Measurements from ENCODE around the gene PHACTR1.
A peak's percentile ranks its signal among the peaks of the same experiment; 100 is the strongest.
"Not testable (repeated sequence)": the region's sequence is repeated elsewhere in the genome, so short reads cannot be mapped to it uniquely, and the experiment has no call there.

Gene PHACTR1

DNA sequence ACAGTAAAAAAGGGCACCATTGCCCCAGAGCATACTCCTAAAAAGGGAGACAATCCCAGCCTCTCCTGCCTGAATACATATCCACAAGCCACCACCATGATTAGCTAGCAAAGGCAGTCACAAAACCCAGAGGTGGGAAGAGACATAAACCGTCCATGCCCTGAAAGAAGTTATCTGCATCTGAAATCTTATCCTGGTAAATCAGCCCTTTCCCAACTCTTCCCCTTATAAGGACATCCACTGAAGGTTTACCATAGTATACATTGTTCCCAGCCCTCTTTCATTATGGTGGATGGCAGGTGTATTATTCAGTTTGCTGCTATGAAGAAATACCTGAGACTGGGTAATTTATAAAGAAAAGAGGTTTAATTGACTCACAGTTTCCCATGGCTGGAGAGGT is 516.5 kb downstream of the PHACTR1 start:
- FAIRE-seq: no peak
- no peak for DNase-seq (ENCODE audit: low spot score)

DNA sequence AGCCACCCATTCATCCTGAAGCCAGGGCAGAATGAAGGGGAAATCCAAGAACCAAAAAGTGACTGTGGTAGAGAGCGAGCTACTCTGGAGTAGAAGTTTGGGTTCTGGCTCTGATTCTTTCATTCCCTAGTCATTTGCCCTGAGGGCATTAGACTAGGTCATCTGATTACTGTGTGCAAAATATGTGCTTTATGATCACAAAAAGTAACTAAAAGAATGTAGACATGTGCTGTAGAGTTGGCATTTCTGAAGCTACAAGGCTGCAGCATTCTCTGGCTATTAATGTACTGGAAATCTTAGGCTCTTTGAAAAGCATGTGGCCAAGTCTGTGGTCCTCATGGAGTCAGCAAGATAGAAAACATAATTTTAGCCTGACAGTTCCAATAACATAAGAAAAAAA is 517.6 kb downstream of the PHACTR1 start:
- no peak for FAIRE-seq
- no peak for DNase-seq (ENCODE audit: low spot score)

DNA sequence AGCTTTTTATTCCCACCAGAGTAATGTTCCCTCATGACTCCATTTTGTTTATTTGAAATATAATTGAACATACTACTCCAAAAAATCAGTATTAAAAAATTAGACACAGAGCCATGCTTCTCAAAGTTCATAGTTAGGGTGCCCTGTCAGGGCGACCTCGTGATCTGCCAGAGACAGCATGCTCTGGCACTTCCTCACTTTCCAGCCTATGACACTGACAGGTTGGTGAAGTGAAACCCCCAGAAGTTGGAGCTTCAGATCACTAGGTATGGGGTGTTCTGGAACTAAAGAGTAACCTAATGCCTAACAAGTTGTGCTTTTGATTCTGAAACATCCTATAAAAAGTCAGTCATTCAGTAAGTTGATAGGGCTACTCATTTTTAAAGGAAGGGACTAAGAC is 518.8 kb downstream of the PHACTR1 start:
- DNase-seq (ENCODE audit: low spot score) (no peak), FAIRE-seq (no peak)

DNA sequence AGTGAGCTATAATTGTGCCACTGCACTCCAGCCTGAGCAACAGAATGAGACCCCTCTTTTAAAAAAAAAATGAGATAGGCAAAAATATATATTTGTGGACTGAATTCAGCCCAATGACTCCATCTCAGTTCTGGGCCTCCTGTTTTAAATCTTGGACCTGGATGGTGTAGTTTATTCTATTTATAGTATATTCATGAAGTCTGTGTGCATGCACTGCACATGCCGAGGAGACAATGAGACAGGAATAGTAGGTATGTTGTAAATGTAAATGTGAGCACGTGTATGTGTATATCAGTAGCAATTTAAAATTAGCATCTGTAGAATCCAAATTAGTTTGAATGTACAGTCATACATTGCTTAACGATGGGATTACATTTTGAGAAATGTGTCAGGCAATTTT is 520.8 kb downstream of the PHACTR1 start:
- no peak for FAIRE-seq
- no peak for DNase-seq (ENCODE audit: low spot score)

DNA sequence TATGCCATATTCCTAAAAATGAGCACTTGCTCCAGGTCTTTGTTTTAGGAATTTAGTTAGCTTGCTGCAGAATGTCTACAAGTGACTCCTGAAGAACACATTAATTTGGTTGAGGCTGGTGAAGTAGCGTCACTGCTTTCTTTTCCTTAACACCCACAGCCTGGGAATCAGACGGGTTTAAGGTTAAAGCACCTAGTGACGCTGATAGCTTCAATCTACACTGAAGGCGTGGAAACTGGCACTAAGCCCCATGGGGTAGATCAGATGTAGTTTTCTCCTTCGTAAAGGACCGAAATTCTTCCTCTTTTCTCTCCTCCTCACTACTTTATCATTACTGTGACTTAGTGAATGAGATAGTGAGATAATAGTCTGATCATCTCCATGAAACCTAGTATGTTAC is 521.5 kb downstream of the PHACTR1 start:
- FAIRE-seq (no peak), DNase-seq (ENCODE audit: low spot score) (no peak)

DNA sequence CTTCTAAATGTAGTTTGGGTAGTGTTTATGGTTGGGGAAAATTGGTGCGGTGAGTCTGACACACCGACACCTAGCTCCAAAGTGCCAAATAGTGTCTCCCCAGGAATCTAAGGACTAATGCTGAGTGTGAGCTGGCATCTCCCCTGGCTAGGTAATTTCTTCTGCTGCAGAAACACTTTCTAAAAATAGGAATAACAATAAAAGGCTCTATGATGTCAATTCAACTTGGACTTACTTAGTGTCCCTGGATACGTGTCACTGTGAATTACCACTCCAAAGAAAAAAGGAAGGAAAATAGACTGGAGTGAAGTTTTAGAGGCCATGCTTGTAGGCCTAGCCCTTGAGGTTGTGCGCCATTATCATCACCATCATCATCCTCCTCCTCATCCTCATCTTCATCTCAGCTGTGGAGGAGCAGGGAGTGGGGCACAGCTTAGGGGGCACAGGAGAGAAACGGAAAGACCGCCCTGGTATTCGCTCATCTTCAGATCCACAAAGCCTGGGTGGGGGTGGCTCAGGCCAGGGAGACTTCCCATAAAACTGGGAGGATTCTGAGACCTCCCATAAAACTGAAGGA is 522.2 kb downstream of the PHACTR1 start:
- DNase-seq (ENCODE audit: low spot score) (no peak), FAIRE-seq (no peak)

DNA sequence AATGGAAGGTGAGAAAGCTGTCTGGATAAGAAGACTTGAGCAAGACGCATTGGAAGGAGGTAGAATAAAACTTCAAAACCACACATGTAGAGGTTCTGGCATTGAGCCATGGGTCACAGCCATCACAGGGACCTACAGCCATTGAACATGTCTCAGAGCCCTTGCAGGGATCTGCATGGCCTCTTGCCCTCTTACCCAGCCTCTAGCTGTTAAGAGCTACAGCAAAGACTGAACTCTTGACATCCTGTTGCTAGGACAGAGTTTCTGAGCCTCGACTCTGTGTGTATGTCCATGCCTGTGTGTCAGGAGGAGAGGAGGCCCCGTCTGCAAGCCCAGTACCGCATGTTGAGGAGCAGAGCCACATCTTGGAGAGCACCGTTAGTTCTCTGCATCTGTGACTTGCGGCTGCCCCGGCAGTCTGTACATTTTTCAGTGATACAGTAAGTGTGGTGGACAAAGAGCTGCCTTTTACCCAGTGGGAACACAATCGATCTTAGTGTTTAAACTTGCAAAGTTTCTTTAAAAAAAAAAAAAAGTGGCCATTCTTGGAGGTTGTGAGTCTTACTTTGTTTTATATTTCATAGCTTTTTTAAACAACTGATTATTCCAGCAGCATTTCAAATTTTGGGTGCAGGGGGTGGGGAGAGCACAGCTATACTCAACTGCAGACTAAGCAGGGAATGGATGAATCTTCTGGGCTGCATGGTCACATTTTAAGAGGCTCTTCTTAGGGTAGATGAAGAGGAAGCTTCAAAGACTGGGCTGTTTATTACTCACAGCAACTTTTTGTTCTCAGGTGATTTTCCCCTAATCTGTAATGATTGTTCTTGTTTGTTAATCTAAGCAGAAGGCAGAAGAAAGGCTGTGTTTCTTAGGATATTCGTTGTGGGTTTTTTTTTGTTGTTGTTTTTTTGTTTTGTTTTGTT is 523.2 kb downstream of the PHACTR1 start:
- FAIRE-seq (no peak), DNase-seq (ENCODE audit: low spot score) (no peak)

DNA sequence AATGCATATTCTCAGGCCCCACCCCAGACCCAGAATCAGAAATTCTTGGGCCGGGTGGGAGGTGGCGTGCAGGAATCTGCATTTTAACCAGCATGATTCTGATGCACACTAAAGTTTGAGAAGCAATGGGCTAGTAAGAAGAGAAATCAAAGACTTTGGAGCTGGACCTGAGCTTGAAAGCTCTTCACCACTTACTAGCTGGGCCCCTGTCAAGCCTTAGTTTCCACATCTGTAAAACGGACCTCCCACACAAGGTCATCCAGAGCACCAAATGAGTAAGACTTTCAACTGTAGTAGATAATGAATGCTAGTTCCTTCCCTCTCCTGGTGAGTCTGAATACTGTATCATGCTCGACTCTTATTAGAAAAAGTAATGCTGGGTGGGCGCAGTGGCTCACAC is 524.8 kb downstream of the PHACTR1 start:
- no peak for DNase-seq (ENCODE audit: low spot score)
- FAIRE-seq: no peak

DNA sequence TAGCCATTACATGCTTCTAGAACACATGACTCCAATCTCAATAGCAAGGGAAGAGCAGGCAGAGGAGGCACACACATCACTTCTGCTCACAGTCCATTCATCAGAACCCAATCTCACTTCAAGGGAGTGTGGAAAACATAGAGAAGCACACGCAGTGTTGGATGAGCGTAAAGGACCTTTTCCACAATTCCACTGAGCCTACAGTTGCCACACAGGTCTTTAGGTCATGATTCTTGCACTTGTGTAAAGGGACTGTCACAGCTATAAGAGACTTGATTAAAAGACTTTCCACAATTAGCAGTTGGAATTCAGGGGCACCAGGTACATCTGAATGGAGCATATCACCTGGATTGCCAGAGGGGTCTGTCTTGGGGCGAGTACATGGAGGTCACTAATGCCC is 525.6 kb downstream of the PHACTR1 start:
- no peak for FAIRE-seq

DNA sequence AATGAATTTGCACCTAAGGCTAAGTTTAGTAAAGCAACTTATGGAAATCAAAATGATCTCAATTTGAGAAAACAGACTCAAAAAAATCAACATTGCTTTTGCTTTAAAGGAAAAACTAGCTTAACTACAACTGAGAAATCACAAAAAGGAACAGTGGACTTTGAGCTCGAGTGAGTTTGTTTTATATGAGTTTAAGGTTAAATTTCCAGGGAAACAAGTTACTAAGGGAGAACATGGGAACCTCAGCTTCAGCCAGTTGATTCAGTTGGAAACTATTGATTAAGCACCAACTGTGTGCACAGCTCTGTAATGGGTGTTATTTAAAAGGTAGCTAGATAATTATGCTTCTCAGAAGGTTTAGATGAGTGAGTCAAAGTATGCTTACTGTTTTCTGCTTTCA is 526.0 kb downstream of the PHACTR1 start:
- FAIRE-seq (no peak), DNase-seq (ENCODE audit: low spot score) (no peak)

More for the DNA sequence above, 525.6 kb downstream of the PHACTR1 start:
- DNase-seq (ENCODE audit: low spot score): no peak

DNA sequence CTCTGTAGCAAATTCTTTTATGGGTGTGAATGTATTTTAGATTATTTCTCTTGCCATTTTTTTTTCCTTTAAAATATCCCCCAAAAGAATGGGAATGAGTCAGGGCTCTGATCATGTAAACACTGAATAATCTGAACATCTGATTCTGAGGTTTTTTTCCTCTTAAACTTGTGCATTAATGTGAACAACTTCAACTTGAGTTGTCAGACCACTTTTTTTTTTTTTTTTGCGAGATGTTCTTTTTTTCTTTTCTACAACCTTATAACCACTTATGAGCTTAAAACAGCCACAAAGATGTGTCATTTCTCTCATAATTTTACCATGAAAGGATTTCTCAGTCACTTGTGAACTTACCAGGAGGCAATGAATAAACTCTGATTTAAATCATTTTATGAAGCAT is 526.5 kb downstream of the PHACTR1 start:
- no peak for FAIRE-seq
- DNase-seq (ENCODE audit: low spot score): no peak

DNA sequence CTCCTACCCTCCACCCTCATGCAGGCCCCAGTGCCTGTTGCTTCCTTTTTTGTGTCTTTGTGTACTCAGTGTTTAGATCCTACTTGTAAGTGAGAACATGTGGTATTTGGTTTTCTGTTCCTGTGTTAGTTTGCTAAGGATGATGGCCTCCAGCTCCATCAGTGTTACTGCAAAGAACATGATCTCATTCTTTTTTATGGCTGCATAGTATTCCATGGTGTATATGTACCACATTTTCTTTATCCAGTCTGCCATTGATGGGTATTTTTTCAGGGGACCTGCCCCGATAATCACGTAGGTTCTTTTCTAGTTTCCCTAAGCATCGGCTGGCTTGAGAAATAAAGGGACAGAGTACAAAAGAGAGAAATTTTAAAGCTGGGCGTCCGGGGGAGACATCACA is 527.2 kb downstream of the PHACTR1 start:
- DNase-seq (ENCODE audit: low spot score); FAIRE-seq: not testable (repeated sequence)

DNA sequence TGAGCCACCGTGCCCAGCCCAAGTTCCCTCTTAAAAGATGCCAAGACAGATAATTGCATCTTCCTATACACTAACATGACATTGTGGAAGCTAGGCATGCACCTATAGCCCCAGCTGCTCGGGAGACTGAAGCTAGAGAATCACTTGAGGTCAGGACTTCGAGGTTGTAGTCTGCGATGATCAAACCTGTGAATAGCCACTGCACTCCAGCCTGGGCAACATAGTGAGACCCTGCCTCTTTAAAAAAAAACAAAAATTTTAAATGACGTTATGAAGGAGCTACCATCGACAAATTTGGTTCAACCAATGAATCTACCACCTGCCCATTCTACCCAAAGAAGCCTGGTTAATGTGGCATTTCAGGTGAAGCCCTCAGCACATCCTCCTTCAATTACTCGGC is 531.1 kb downstream of the PHACTR1 start:
- DNase-seq (ENCODE audit: low spot score) (no peak), FAIRE-seq (no peak)

DNA sequence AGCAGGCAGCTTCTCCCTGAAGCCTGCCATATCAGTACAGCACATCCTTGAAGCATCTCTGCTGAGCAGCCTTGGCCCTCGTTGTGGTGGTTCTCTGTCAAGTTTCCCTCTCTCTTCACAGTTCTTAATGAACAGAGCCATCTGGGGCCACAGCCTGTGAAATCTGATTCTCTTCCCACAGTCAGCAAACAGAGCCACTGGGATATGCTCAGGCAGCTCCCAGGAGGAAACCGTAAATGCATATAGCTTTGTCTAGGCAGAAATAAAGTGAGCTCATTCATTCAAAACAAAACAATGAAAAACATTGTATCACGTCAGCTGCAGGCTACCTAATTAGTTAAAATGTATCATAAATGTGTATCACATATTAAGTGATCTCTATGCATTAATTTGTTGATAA is 531.5 kb downstream of the PHACTR1 start:
- FAIRE-seq: no peak

DNA sequence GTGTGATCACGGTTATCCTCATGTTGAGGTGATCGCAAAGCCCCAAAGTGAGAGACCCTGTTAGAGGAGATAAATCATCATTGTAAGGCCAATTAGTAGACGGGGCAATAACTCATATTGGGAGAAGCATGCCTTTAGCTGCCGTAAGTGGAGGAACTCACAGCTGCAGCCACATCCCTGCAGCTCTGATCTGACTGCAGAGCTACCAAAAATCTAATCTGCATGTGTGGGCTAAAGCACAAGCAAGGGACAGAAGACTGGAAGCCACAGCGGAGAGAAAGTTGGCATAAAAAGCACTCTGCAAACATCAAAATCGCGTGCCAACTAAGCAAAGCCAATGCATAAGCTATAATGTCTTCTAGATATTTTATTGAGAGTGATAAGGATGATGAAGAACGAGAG is 532.0 kb downstream of the PHACTR1 start:
- FAIRE-seq (no peak), DNase-seq (ENCODE audit: low spot score) (no peak)

More for the DNA sequence above, 531.5 kb downstream of the PHACTR1 start:
- peak; percentile 46 for DNase-seq (ENCODE audit: low spot score)

DNA sequence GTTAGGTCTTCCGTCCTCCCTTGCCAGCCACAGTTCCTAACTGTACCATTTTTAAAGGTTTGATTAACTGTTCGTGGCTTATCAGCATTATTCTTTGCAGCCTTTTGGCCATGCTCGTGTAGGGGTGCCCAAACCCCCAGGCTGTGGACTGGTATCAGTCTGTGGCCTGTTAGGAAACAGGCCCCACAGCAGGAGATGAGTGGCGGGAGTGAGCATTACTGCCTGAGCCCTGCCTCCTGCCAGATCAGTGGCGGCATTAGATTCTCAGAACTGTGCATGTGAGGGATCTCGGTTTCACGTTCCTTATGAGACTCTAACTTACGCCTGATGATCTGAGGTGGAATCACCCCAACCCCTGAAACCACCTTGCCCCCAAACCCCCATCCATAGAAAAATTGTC is 532.4 kb downstream of the PHACTR1 start:
- DNase-seq (ENCODE audit: low spot score) (no peak), FAIRE-seq (no peak)

DNA sequence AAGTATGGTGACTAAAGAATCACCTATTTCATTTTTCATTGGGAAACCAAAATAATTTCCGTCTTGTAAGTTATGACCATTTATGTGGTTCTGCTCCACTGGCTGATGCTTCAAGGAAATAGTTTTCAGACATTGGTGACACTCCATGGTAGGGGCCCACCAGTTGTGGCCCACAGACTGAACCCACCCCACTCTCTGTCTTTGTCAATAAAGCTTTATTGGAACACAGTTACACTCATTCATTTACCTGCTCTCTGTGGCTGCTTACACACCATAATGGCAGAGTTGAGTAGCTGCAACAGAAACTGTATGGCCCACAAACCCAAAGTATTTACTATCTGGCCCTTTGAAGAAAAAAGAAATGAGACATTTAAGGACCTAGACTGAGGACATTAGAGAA is 533.2 kb downstream of the PHACTR1 start:
- DNase-seq (ENCODE audit: low spot score) (no peak), FAIRE-seq (no peak)

DNA sequence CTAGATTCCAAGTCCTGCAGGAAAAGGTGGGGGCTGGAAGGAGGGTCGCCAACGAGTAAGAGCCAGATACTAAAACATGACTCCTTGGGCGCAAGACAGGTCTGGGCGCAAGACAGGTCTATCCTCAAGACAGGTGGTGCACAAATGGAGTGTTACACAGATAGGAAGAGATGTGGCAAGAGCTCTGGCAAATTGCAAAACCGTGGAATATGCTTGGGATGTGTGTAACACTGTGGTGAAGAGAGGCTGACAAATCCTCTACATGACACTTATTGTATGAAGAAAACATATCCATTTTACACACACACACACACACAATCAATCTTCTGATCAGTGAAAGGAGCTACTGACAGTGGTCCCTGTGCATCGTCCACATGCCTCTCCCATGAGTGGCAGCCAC is 534.1 kb downstream of the PHACTR1 start:
- DNase-seq (ENCODE audit: low spot score) (no peak), FAIRE-seq (no peak)

DNA sequence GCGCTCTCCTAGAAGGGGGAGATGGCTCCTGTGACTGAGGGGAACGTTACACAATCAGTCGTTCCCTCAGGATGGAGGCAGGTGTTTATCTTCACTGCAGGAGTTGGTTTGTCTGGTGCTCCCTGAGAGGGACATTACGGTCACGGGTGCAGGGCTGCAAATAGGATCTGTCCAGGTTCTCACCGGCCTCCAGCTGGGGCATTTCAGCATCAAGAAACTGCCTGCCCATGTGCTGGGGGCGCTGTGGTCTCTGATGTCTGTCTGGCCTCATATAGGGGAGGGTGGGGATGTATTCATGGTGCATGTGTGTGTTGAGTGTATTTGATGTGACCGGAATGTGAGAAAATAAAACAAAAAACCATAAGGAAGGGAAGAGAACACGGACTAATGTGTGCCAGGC is 534.7 kb downstream of the PHACTR1 start:
- DNase-seq (ENCODE audit: low spot score): no peak
- no peak for FAIRE-seq

DNA sequence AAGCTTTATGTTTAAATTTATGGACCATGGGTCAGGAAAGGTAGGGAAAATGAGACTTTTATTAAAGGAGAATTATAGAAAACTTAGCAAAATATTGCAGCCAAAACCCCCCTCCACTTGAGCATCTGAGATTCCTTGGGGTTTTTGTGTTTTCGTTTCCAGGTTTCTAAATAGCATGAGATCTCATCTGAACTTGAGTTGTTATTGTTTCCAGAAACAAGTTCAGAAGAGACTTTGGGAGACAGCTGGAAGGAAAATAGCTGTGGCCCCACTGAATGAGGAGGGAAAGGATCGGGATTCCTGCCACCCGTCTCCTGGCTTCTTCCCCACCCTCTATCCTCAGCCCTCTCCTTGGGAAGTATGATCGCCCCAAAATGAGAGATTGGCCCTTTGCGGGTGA is 536.2 kb downstream of the PHACTR1 start:
- DNase-seq (ENCODE audit: low spot score): no peak
- no peak for FAIRE-seq

DNA sequence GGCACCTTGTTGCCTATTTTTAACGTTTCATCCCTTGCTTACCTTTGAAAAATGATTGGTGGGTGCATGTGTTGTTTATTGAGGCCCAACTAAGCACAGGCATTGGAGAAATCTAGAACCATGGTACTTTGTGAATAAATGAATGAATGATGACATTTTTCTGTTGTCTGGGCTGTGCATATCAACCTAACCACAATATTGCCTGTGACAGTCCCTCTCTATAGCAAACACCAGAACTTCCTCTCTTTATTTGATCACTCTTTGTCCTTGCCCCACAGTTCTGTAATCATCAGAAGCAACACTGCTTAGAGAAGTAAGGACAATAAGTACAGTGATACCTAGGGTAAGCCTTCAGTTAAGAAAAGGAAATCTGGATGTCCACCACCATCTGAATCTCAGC is 536.7 kb downstream of the PHACTR1 start:
- DNase-seq (ENCODE audit: low spot score) (no peak), FAIRE-seq (no peak)

DNA sequence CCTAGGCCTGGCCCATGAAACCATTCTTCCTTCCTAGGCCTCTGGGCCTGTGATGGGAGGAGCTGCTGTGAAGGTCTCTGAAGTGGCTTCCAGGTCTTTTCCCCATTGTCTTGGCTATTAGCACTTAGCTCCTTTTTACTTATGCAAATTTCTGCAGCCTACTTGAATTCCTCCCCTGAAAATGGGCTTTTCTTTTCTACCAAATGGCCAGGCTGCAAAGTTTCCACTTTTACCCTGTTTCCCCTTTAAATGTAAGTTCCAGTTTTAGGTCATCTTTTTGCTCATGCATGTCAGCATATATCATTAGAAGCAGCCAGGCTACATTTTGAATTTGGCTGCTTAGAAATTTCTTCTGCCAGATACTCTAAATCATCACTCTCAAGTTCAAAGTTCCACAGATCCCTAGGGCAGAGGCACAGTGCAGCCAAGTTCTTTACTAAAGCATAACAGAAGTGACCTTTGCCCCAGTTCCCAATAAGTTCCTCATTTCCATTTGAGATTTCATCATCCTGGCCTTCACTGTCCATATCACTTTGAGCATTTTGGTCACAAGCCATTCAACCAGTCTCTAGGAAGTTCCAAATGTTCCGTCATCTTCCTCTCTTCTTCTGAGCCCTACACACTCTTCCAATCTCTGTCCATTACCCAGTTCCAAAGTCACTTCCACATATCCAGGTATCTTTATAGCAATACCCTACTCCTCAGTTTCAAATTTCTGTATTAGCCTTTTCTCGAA is 539.9 kb downstream of the PHACTR1 start:
- DNase-seq (ENCODE audit: low spot score) (no peak), FAIRE-seq (no peak)
